ENCODE results near the gene SPINT2.
"Not testable (repeated sequence)": the region's sequence is repeated elsewhere in the genome, so short reads cannot be mapped to it uniquely, and the experiment has no call there.

The SPINT2 gene

DNA sequence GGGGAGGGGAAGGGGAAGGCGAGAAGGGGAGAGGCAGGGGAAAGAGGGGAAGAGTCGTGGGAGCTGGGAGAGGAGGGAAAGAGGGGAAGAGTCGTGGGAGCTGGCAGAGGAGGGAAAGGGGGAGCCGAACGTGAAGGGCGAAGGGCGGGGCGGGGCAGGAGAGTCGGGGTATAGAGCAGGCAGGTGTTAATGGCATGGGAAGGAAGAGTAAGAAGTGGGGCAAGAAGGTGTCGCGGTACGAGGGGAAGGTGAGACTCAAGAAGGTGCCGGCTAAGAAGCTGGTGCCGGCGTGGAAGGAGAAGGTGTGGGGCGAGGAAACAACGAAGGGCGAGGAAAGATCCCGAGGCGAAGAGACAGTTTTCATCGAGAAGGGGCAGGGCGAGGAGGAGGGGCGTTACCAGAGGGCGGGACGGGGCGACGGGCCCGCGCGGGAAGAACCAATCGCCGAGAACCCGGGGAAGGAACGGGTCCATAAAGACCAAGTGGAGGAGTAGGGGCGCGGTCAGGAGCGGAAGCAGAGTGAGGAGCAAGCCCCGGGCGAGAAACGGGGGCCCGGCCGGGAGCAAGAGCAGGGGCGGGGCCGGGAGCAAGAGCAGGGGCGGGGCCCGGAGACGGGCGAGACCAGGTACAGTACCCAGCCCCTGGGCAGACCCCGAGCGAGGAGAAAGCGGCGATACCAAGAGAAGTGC lies 71.7 kb downstream of the SPINT2 start:
- H3F3A ChIP-seq (ENCODE audit: insufficient read depth, low read length), result no peaks in the 10 kb centered on the region
- H3K9me3 ChIP-seq (ENCODE audit: low read length), result no peaks in the 10 kb centered on the region
- peak overlapping the region; percentile 74 for H3K4me2 ChIP-seq (ENCODE audit: low read length)

DNA sequence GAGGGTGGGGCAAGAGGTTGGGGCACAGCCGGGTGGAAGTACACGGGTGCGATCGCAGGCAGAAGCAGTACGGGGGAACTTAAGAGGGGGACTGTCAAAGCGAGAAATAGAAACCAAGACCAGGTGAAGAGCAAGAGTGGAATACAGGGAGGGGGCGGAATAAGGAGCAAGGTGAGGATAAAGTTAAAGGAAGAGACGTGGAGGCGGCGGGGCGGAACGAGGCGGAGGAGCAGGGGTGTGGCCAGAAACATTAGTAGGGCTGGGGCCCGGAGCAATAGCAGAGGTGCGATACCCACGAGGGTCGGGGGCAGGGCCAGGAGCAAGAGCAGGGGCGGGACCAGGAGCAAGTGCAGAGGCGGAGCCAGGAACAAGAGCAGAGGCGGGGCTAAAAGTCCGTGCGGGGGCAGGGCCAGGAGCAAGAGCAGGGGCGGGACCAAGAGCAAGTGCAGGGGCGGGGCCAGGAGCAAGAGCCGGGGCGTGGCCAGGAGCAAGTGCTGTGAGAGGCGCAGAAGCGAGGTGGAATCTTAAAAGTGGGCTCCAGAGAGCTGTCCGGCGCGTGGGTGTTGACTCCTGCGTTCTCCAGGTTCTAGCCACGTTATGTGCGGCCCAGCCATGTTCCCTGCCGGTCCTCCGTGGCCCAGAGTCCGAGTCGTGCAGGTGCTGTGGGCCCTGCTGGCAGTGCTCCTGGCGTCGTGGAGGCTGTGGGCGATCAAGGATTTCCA lies 72.4 kb downstream of the SPINT2 start:
- H4K20me1 ChIP-seq (ENCODE audit: insufficient read depth, low read length), result no peaks in the 10 kb centered on the region
- peak overlapping the region; percentile 68 for H3K4me3 ChIP-seq (ENCODE audit: low read depth, low read length, poor library complexity, severe bottlenecking)
- peak overlapping the region; percentile 83 for H3K27ac ChIP-seq (ENCODE audit: low read depth, low read length, poor library complexity, severe bottlenecking)
- no peaks in the 10 kb centered on the region for H3K36me3 ChIP-seq (ENCODE audit: insufficient read depth, low read length)
- H3K4me1 ChIP-seq (ENCODE audit: insufficient read depth, low read length, severe bottlenecking), result peaks cover 9% of the 10 kb centered on the region
- H3K9me2 ChIP-seq (ENCODE audit: low read depth, low read length), result no peaks in the 10 kb centered on the region
- TF ChIP-seq EZH2 (IDR thresholded peaks at IDR 0.05; ENCODE audit: borderline replicate concordance, low read length), result no peak
- TF ChIP-seq, protein P1, sequence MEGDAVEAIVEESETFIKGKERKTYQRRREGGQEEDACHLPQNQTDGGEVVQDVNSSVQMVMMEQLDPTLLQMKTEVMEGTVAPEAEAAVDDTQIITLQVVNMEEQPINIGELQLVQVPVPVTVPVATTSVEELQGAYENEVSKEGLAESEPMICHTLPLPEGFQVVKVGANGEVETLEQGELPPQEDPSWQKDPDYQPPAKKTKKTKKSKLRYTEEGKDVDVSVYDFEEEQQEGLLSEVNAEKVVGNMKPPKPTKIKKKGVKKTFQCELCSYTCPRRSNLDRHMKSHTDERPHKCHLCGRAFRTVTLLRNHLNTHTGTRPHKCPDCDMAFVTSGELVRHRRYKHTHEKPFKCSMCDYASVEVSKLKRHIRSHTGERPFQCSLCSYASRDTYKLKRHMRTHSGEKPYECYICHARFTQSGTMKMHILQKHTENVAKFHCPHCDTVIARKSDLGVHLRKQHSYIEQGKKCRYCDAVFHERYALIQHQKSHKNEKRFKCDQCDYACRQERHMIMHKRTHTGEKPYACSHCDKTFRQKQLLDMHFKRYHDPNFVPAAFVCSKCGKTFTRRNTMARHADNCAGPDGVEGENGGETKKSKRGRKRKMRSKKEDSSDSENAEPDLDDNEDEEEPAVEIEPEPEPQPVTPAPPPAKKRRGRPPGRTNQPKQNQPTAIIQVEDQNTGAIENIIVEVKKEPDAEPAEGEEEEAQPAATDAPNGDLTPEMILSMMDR (IDR thresholded peaks at IDR 0.05; ENCODE audit: low read length), result no peak
- peak overlapping the region; percentile 66 for H3K9ac ChIP-seq (ENCODE audit: low read length)
- peak overlapping the region; percentile 74 for H3K4me2 ChIP-seq (ENCODE audit: low read length)
- H2AFZ ChIP-seq (ENCODE audit: low read length), result 0 out of 2 replicates have a peak overlapping the region, but pooled peaks have one; percentile 18
- no peaks in the 10 kb centered on the region for H3K27me3 ChIP-seq (ENCODE audit: insufficient read depth, low read length)
- no peaks in the 10 kb centered on the region for H3K79me2 ChIP-seq (ENCODE audit: insufficient read depth, low read length)
- no peaks in the 10 kb centered on the region for H3K9me3 ChIP-seq (ENCODE audit: low read length)
- H3F3A ChIP-seq (ENCODE audit: insufficient read depth, low read length), result no peaks in the 10 kb centered on the region

More for the DNA sequence above, 71.7 kb downstream of the SPINT2 start:
- H3K36me3 ChIP-seq (ENCODE audit: insufficient read depth, low read length), result no peaks in the 10 kb centered on the region
- no peak for TF ChIP-seq EZH2 (IDR thresholded peaks at IDR 0.05; ENCODE audit: borderline replicate concordance, low read length)
- TF ChIP-seq, protein P1 (IDR thresholded peaks at IDR 0.05; ENCODE audit: low read length), result no peak
- peak overlapping the region; percentile 66 for H3K9ac ChIP-seq (ENCODE audit: low read length)
- no peaks in the 10 kb centered on the region for H3K27me3 ChIP-seq (ENCODE audit: insufficient read depth, low read length)
- no peaks in the 10 kb centered on the region for H4K20me1 ChIP-seq (ENCODE audit: insufficient read depth, low read length)
- H3K79me2 ChIP-seq (ENCODE audit: insufficient read depth, low read length), result no peaks in the 10 kb centered on the region
- peaks cover 9% of the 10 kb centered on the region for H3K4me1 ChIP-seq (ENCODE audit: insufficient read depth, low read length, severe bottlenecking)
- 0 out of 2 replicates have a peak overlapping the region, but pooled peaks have one; percentile 18 for H2AFZ ChIP-seq (ENCODE audit: low read length)
- peak overlapping the region; percentile 68 for H3K4me3 ChIP-seq (ENCODE audit: low read depth, low read length, poor library complexity, severe bottlenecking)
- H3K9me2 ChIP-seq (ENCODE audit: low read depth, low read length), result no peaks in the 10 kb centered on the region
- peak overlapping the region; percentile 83 for H3K27ac ChIP-seq (ENCODE audit: low read depth, low read length, poor library complexity, severe bottlenecking)

DNA sequence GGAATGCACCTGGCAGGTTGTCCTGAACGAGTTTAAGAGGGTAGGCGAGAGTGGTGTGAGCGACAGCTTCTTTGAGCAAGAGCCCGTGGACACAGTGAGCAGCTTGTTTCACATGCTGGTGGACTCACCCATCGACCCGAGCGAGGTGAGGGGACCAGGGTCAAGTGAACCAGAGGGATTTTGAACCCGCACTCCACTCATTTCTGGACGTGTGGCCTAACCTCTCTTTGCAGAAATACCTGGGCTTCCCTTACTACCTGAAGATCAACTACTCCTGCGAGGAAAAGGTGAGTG lies 72.9 kb downstream of the SPINT2 start:
- Histone ChIP-seq H3F3A (ENCODE audit: insufficient read depth, low read length) (no peaks in the 10 kb centered on the region), H3K9ac (ENCODE audit: low read length) (peak overlapping the region; percentile 59), H4K20me1 (ENCODE audit: insufficient read depth, low read length) (no peaks in the 10 kb centered on the region), H2AFZ (ENCODE audit: low read length) (no peak overlapping the region), H3K4me2 (ENCODE audit: low read length) (peak overlapping the region; percentile 74), H3K9me2 (ENCODE audit: low read depth, low read length) (no peaks in the 10 kb centered on the region), H3K36me3 (ENCODE audit: insufficient read depth, low read length) (no peaks in the 10 kb centered on the region), H3K27me3 (ENCODE audit: insufficient read depth, low read length) (no peaks in the 10 kb centered on the region), H3K9me3 (ENCODE audit: low read length) (no peaks in the 10 kb centered on the region), H3K79me2 (ENCODE audit: insufficient read depth, low read length) (no peaks in the 10 kb centered on the region), H3K4me3 (ENCODE audit: low read depth, low read length, poor library complexity, severe bottlenecking) (peak overlapping the region; percentile 68), H3K27ac (ENCODE audit: low read depth, low read length, poor library complexity, severe bottlenecking) (peak overlapping the region; percentile 10), H3K4me1 (ENCODE audit: insufficient read depth, low read length, severe bottlenecking) (peaks cover 9% of the 10 kb centered on the region)
- TF ChIP-seq EZH2 (IDR thresholded peaks at IDR 0.05; ENCODE audit: borderline replicate concordance, low read length), result no peak
- TF ChIP-seq, protein P1 (IDR thresholded peaks at IDR 0.05; ENCODE audit: low read length), result no peak

DNA sequence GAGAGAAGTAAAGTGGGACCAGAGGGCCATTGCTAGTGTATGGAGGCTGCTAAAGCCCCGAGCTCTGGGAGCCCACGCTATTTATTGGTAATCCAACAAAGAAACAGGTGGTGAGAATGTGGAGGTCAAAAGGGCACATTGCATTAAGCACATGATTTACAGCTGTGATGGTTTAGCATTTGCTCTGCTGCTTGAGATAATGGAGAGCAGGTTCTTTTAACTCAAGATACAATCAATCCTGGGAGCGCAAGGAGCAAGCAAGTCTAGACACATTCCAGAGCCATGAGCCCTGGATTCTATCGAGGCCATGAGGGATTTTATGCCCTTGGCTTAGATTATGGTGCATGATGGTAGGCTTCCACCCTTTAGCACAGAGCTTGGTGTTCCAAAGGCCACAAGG lies 74.6 kb downstream of the SPINT2 start:
- not testable (repeated sequence) for H3K27me3 ChIP-seq (ENCODE audit: insufficient read depth, low read length); H3K9me2 ChIP-seq (ENCODE audit: low read depth, low read length); H3F3A ChIP-seq (ENCODE audit: insufficient read depth, low read length); H3K9ac ChIP-seq (ENCODE audit: low read length); H3K4me1 ChIP-seq (ENCODE audit: insufficient read depth, low read length, severe bottlenecking); H3K4me3 ChIP-seq (ENCODE audit: low read depth, low read length, poor library complexity, severe bottlenecking); H3K79me2 ChIP-seq (ENCODE audit: insufficient read depth, low read length); H4K20me1 ChIP-seq (ENCODE audit: insufficient read depth, low read length); H3K9me3 ChIP-seq (ENCODE audit: low read length); H2AFZ ChIP-seq (ENCODE audit: low read length); H3K4me2 ChIP-seq (ENCODE audit: low read length); H3K27ac ChIP-seq (ENCODE audit: low read depth, low read length, poor library complexity, severe bottlenecking); H3K36me3 ChIP-seq (ENCODE audit: insufficient read depth, low read length)

Measured in OCI-LY1 (cell line).